ENCODE data around the gene DRC3. TPM values are rescaled to one million over a fixed set of nuclear protein-coding genes. Genes with fewer than 3 reads are reported as not detected.
A peak's percentile ranks its signal among the peaks of the same experiment; 100 is the strongest.

The DRC3 gene
- total RNA-seq, 1 experiment from 2014 or later: 0.17 TPM

DNA sequence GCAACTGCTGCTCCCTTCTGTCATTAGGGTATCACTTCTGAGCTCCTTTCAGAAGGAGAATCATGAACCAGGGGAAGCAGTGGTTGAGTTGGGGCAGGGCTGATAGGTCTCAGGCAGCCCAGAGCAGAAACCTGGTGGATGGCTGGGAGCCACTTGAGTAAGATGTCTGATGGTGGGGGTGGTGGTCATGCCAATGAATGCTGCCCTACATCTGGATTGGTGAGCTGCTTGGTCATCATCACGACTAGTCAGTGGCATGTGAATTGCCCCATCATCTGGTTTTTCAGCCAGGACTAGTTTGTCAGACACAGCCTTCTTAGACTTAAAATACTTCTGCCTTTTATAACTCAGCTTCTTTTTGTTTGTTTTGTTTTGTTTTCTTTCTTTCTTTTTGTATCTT is 69.1 kb downstream of the DRC3 start:
- H3K36me3 ChIP-seq (replicated peaks; ENCODE audit: control insufficient read depth, insufficient read depth, low read length): peaks cover 3% of the 10 kb centered on the region
- no peaks in the 10 kb centered on the region; the same call in 1 of the 2 replicates for H3K27me3 ChIP-seq (ENCODE audit: control insufficient read depth, insufficient read depth, low read length)
- no peak overlapping the region for H3K4me3 ChIP-seq (ENCODE audit: insufficient read depth, low read depth, low read length)
- DNase-seq: no peak

DNA sequence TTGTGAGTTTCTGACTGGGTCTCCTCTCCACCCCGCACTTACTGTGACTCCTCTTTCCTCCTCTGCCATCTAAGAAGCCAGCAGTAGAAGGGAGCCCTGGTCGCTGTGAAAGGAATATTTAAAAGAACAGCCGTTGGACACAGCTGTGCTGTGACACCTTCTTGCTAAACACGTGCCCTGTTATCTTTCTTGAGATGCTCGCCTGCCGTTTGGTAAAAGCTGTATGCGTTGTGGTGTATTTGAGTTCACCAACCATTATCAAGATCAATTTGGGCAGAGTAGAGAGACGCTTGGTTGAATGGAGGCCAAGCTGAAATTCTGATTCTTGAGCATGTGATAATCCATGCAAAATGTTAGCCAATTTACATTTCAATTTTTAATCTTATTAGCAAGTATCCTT is 70.3 kb downstream of the DRC3 start:
- peaks cover 6% of the 10 kb centered on the region for H3K36me3 ChIP-seq (replicated peaks; ENCODE audit: control insufficient read depth, insufficient read depth, low read length)
- no peaks in the 10 kb centered on the region; the same call in 1 of the 2 replicates for H3K27me3 ChIP-seq (ENCODE audit: control insufficient read depth, insufficient read depth, low read length)
- DNase-seq: no peak
- H3K4me3 ChIP-seq (ENCODE audit: insufficient read depth, low read depth, low read length): no peak overlapping the region

DNA sequence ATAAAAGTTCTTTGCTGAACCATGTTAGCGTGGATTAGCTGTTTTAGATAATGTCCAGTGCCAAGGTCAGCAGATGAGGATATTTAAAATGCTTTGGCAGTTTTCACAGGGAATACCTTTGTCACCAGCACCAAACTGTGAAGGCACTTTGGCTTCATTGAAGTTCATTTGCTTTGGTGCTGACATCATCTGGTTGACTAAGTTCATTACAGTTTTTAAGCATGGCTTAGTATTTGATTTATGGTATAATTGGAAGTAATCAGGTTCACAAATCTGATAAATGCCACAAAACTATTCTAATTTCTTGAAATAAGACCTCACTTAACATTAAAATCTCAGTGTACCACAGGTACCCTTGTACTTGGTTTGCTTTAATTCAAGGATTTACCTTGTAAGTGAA is 70.8 kb downstream of the DRC3 start:
- peak; percentile 34 for DNase-seq
- H3K4me3 ChIP-seq (ENCODE audit: insufficient read depth, low read depth, low read length): no peak overlapping the region
- no peaks in the 10 kb centered on the region; the same call in 1 of the 2 replicates for H3K27me3 ChIP-seq (ENCODE audit: control insufficient read depth, insufficient read depth, low read length)
- H3K36me3 ChIP-seq (replicated peaks; ENCODE audit: control insufficient read depth, insufficient read depth, low read length): peaks cover 6% of the 10 kb centered on the region

DNA sequence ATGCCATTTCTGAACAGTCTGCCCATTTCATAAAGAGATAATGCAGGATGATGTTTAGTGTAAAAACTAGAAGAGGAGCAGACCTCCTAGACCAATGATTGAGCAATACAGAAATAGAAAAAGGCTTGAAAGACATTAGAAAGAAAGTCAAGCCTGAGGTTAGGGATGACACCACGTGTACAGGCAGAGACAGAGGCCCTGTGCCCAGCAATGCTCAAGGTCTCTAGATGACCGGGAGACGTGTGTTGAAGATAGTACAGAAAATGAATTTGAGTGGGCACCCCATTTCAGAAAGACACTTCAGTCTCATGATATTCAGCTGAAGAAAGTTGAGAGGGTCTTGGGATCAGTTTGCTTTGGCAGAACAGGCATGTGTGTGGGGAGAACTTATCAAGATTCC is 71.9 kb downstream of the DRC3 start:
- no peaks in the 10 kb centered on the region; the same call in 1 of the 2 replicates for H3K27me3 ChIP-seq (ENCODE audit: control insufficient read depth, insufficient read depth, low read length)
- H3K36me3 ChIP-seq (replicated peaks; ENCODE audit: control insufficient read depth, insufficient read depth, low read length): peaks cover 6% of the 10 kb centered on the region
- DNase-seq: no peak
- no peak overlapping the region for H3K4me3 ChIP-seq (ENCODE audit: insufficient read depth, low read depth, low read length)

DNA sequence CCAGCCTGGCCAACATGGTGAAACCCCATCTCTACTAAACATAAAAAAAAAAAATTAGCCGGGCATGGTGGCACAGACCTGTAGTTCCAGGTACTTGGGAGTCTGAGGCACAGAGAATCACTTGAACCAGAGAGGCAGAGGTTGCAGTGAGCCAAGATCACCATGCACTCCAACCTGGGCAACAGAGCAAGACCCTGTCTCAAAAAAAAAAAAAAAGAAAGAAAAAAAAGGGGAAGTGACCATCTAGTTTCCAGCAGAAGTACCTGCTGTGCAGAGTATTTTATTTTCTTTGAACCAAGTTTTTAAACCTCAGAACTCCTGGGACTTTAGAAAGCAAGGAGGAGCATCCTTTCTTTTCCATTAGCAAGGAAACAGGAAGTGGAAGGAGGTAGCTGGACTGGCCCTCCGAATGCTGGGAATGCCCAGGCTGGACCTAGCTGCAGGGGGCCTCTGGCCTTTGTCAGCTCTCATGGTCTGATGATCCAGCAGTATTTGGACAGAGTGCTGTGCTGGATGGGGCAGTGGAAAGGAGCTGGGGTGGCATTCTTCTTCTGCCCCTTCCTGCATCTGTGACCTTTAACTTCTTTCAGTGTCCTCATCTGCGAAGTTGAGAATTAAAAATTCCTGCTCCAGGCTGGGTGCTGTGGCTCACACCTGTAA is 73.2 kb downstream of the DRC3 start:
- H3K4me3 ChIP-seq (ENCODE audit: insufficient read depth, low read depth, low read length): no peak overlapping the region
- DNase-seq: no peak
- no peaks in the 10 kb centered on the region; the same call in 1 of the 2 replicates for H3K27me3 ChIP-seq (ENCODE audit: control insufficient read depth, insufficient read depth, low read length)
- peaks cover 6% of the 10 kb centered on the region for H3K36me3 ChIP-seq (replicated peaks; ENCODE audit: control insufficient read depth, insufficient read depth, low read length)

DNA sequence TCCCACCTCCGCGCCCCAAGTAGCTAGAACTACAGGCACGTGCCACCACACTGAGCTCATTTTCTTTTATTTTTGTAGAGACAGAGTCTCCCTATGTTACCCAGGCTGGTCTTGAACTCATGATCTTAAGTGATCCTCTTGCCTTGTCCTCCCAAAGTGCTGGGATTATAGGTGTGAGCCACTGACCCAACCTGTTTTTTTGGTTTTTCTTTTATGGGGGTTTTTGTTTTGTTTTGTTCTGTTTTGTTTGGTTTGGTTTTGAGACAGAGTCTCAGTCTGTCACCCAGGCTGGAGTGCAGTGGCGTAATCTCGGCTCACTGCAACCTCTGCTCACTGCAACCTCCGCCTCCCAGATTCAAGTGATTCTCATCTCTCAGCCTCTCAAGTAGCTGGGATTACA is 82.9 kb downstream of the DRC3 start:
- no peak for DNase-seq
- Histone ChIP-seq H3K36me3 (replicated peaks; ENCODE audit: control insufficient read depth, insufficient read depth, low read length) (peaks cover 5% of the 10 kb centered on the region), H3K4me3 (ENCODE audit: insufficient read depth, low read depth, low read length) (no peak overlapping the region), H3K27me3 (ENCODE audit: control insufficient read depth, insufficient read depth, low read length) (no peaks in the 10 kb centered on the region)

DNA sequence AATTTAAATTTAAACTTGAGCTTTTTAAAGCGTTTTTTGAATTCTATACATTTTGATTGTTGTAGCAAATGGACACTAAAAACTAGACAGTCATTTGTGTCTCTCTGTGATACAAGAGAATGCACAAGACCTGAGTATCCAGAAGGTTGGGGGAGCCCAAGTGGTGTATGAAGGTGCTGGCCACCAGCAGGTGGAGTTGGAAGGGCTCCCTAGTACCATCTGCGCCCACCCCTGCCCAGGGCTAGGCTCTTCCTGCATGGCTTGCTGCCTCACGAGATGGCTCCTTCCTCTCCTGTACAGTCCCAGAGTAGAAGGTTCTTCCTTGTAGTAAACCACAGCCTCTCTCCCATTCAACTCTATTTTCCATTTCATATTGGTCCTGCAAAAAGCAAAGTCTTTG is 83.6 kb downstream of the DRC3 start:
- Histone ChIP-seq H3K4me3 (ENCODE audit: insufficient read depth, low read depth, low read length) (no peak overlapping the region), H3K36me3 (replicated peaks; ENCODE audit: control insufficient read depth, insufficient read depth, low read length) (peaks cover 5% of the 10 kb centered on the region), H3K27me3 (ENCODE audit: control insufficient read depth, insufficient read depth, low read length) (no peaks in the 10 kb centered on the region)
- no peak for DNase-seq

DNA sequence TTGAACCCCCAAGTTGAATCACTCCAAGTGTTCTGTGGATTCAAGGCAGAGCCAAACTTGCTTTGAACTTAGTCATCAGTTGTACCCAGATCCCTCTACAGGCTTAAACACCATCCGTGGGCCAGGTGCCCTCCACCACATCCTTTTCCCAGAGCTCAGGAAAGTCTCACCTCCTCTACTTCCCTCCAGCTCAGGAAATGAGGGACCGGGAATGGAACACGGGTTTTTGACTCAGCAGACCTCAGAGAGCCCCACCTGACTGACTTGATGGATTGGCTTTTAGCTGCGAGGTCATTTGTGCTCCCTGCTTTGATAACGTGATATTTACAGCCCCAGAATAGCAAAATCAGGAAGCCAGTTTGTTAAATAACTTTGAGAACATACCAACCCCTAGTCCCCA is 86.6 kb downstream of the DRC3 start:
- Histone ChIP-seq H3K36me3 (replicated peaks; ENCODE audit: control insufficient read depth, insufficient read depth, low read length) (peaks cover 8% of the 10 kb centered on the region), H3K4me3 (ENCODE audit: insufficient read depth, low read depth, low read length) (no peak overlapping the region), H3K27me3 (ENCODE audit: control insufficient read depth, insufficient read depth, low read length) (no peaks in the 10 kb centered on the region)
- DNase-seq: no peak

DNA sequence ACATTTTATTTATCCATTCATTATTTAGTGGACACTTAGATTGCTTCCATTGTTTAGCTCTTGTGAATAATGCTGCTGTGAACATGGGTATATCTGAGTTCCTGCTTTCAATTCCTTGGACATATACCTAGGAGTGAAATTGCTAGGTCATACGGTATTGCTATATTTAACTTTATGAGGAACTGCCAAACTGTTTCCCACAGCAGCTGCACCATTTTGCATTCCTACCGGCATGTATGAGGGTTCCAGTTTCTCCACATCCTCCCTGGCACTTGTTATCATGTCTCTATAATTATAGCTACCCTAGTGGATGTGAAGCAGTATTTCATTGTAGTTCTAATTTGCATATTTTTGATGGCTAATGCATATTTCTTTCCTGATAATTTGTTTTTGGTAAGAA is 91.4 kb downstream of the DRC3 start:
- H3K27me3 ChIP-seq (ENCODE audit: control insufficient read depth, insufficient read depth, low read length): no peaks in the 10 kb centered on the region
- no peak for DNase-seq
- H3K36me3 ChIP-seq (replicated peaks; ENCODE audit: control insufficient read depth, insufficient read depth, low read length): peaks cover 8% of the 10 kb centered on the region
- no peak overlapping the region for H3K4me3 ChIP-seq (ENCODE audit: insufficient read depth, low read depth, low read length)

DNA sequence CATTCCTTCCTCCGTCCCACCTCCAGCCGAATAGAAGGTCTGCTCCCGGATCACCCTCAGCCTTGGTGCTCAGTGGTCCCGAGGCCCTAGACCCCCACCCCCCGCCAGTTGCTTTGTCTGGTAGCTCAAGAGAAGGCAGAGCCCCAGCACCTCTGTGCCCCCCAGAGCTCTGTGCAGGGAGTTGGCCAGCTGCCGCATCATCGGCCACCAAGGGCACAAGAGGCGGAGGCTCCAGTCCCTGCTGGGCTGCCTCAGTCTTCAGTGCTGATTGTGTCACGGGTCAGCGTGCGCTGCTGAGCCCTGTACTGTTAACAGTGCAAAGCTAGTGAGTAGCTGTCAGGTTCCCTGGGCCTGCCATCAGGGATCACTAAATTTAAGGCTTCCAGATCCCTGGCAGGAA is 92.9 kb downstream of the DRC3 start:
- no peak for DNase-seq
- H3K27me3 ChIP-seq (ENCODE audit: control insufficient read depth, insufficient read depth, low read length): no peaks in the 10 kb centered on the region
- H3K4me3 ChIP-seq (ENCODE audit: insufficient read depth, low read depth, low read length): no peak overlapping the region
- H3K36me3 ChIP-seq (replicated peaks; ENCODE audit: control insufficient read depth, insufficient read depth, low read length): peaks cover 8% of the 10 kb centered on the region

Other genes with a start within 250 kb of the DRC3 start
- 34.2 and 43.6 TPM in 2 replicates for gene SREBF1, start 135.9 kb upstream of the DRC3 start, total RNA-seq (2014; rRNA removed; shearing (Covaris generic))
- gene TOM1L2, start 462 bp upstream of the DRC3 start, total RNA-seq (2014; rRNA removed; shearing (Covaris generic)): 3.1 and 4.6 TPM in 2 replicates
- 17.9 and 22.4 TPM in 2 replicates for gene ATPAF2, start 66.3 kb downstream of the DRC3 start, total RNA-seq (2014; rRNA removed; shearing (Covaris generic))
- 11.1 and 12.9 TPM in 2 replicates for gene GID4, start 66.5 kb downstream of the DRC3 start, total RNA-seq (2014; rRNA removed; shearing (Covaris generic))
- gene DRG2, start 115.1 kb downstream of the DRC3 start, total RNA-seq (2014; rRNA removed; shearing (Covaris generic)): 60.0 and 66.4 TPM in 2 replicates
- 0.52 and 1.4 TPM in 2 replicates for gene MYO15A, start 135.9 kb downstream of the DRC3 start, total RNA-seq (2014; rRNA removed; shearing (Covaris generic))
- 101 and 103 TPM in 2 replicates for gene ALKBH5, start 211.0 kb downstream of the DRC3 start, total RNA-seq (2014; rRNA removed; shearing (Covaris generic))